PFSK-1 (cell line): Measurements from ENCODE around the gene ZGPAT.

Experiments used
- FOXP2 ChIP-seq: optimal IDR thresholded peaks from 2 replicates; pipeline ENCODE3; 2011; ENCODE audit warnings: borderline replicate concordance, control low read depth, inconsistent platforms; ENCODE audit not compliant: insufficient read depth; ENCODE audit errors: extremely low read length, extremely low read depth
- POLR2AphosphoS5 ChIP-seq: IDR thresholded peaks from 2 replicates; pipeline ENCODE4 v1.6.1; 2012; ENCODE audit warnings: low read depth, mild to moderate bottlenecking, control low read depth, low read length, moderate library complexity
- SIN3A ChIP-seq: IDR thresholded peaks from 2 replicates; pipeline ENCODE4 v1.6.1; 2012; ENCODE audit warnings: mild to moderate bottlenecking, low read length, moderate library complexity, borderline replicate concordance; ENCODE audit not compliant: insufficient read depth
- TAF1 ChIP-seq: IDR thresholded peaks from 2 replicates; pipeline ENCODE4 v1.6.1; 2012; ENCODE audit warnings: low read length, control low read depth, borderline replicate concordance; ENCODE audit not compliant: insufficient read depth
- TF ChIP-seq, protein P1 (sequence below), 2 experiments: IDR thresholded peaks; 2 replicates each; pipeline versions ENCODE4 v1.6.1 to v1.8.0; 2011 to 2012; ENCODE audit warnings: low read depth in 2 of 2, low read length in 2 of 2, control low read depth in 1 of 2, inconsistent platforms in 1 of 2, mild to moderate bottlenecking in 1 of 2, moderate library complexity in 1 of 2; ENCODE audit not compliant: insufficient read depth in 1 of 2

ZGPAT gene

GRCh38 chr20:63712191-63712590 lies 4.4 kb downstream of the ZGPAT start:
- TF ChIP-seq TAF1 (no peak), SIN3A (no peak), POLR2AphosphoS5 (no peak), FOXP2 (no peak)
- TF ChIP-seq, protein P1, sequence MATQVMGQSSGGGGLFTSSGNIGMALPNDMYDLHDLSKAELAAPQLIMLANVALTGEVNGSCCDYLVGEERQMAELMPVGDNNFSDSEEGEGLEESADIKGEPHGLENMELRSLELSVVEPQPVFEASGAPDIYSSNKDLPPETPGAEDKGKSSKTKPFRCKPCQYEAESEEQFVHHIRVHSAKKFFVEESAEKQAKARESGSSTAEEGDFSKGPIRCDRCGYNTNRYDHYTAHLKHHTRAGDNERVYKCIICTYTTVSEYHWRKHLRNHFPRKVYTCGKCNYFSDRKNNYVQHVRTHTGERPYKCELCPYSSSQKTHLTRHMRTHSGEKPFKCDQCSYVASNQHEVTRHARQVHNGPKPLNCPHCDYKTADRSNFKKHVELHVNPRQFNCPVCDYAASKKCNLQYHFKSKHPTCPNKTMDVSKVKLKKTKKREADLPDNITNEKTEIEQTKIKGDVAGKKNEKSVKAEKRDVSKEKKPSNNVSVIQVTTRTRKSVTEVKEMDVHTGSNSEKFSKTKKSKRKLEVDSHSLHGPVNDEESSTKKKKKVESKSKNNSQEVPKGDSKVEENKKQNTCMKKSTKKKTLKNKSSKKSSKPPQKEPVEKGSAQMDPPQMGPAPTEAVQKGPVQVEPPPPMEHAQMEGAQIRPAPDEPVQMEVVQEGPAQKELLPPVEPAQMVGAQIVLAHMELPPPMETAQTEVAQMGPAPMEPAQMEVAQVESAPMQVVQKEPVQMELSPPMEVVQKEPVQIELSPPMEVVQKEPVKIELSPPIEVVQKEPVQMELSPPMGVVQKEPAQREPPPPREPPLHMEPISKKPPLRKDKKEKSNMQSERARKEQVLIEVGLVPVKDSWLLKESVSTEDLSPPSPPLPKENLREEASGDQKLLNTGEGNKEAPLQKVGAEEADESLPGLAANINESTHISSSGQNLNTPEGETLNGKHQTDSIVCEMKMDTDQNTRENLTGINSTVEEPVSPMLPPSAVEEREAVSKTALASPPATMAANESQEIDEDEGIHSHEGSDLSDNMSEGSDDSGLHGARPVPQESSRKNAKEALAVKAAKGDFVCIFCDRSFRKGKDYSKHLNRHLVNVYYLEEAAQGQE (IDR thresholded peaks at IDR 0.05; ENCODE audit: insufficient read depth in 1 of 2, low read depth in 2 of 2, low read length in 2 of 2): no peak

GRCh38 chr20:63714858-63715257 lies 7.0 kb downstream of the ZGPAT start:
- TF ChIP-seq TAF1 (no peak), FOXP2 (no peak), POLR2AphosphoS5 (no peak), SIN3A (no peak)
- TF ChIP-seq, protein P1 (IDR thresholded peaks at IDR 0.05; ENCODE audit: insufficient read depth in 1 of 2, low read depth in 2 of 2, low read length in 2 of 2): no peak

GRCh38 chr20:63718996-63719395 lies 11.2 kb downstream of the ZGPAT start:
- TF ChIP-seq FOXP2 (no peak), SIN3A (no peak), POLR2AphosphoS5 (no peak), TAF1 (no peak)
- TF ChIP-seq, protein P1 (IDR thresholded peaks at IDR 0.05; ENCODE audit: insufficient read depth in 1 of 2, low read depth in 2 of 2, low read length in 2 of 2): no peak

DNA sequence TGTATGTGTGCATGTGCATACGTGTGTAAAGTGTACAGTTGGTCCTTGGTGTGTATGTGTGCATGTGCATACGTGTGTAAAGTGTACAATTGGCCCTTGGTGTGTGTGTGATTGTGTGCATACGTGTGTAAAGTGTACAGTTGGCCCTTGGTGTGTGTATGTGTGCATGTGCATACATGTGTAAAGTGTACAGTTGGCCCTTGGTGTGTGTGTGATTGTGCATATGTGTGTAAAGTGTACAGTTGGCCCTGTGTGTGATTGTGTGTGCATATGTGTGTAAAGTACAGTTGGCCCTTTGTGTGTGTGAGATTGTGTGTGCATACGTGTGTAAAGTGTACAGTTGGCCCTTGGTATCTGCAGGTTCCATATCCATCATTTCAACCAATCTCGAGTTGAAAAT lies 23.6 kb downstream of the ZGPAT start:
- TF ChIP-seq FOXP2: no peak
- TF ChIP-seq, protein P1 (IDR thresholded peaks at IDR 0.05; ENCODE audit: insufficient read depth in 1 of 2, low read depth in 2 of 2, low read length in 2 of 2): no peak
- no peak for TF ChIP-seq POLR2AphosphoS5
- TF ChIP-seq TAF1: no peak
- TF ChIP-seq SIN3A: no peak
